GM10266 (cell line): ENCODE data around the gene MOK.

Experiments
- DNase-seq: peaks from one replicate; pipeline ENCODE4 v3.0.0; 2012; ENCODE audit errors: extremely low spot score
- TF ChIP-seq, protein P1 (sequence below): IDR thresholded peaks from 2 replicates; pipeline ENCODE4 v1.5.1; 2012; ENCODE audit warnings: mild to moderate bottlenecking, low read depth; ENCODE audit not compliant: control insufficient read depth, insufficient read depth; ENCODE audit errors: missing control alignments

Gene MOK

DNA sequence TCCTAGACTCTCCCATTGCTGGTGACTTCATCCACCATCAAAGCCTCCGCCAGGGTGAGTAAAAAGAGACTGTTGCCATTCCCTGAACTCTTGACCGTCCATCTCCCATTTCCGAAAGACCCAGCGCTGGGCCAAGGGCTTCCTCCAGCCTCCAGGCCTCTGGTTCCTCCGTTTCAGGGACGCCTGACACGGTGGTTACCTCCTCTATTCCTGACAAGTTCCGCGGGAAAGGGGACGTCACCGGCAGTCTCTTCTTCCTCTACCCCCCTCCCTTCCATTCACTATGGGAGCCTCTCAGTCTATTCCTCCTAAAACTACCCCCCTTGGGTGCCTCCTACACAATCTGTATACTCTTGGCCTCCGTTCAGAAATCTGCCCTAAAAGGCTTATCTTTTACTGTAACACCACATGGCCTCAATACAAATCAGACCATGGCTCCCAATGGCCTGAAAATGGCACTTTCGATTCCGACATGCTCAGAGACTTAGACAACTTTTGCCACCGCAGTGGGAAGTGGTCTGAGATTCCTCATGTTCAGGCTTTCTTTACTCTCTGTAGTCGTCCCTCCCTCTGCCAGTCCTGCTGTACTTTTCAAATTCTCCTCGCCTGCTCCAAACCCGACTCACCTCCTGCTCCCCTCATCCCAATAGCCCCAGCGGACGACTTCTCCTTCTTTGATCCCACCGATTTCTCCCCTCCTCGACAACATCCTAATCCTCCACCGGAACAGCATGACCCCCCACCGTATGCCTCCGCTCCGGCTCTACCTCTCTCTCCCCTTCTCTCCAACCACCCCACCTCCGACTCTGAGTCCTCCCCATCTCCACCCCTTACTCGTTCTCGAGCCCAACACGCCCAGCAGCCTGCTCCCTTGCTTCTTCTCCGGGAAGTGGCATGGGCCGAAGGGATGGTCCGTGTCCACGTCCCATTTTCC is 70.4 kb downstream of the MOK start:
- no peak for DNase-seq
- TF ChIP-seq, protein P1, sequence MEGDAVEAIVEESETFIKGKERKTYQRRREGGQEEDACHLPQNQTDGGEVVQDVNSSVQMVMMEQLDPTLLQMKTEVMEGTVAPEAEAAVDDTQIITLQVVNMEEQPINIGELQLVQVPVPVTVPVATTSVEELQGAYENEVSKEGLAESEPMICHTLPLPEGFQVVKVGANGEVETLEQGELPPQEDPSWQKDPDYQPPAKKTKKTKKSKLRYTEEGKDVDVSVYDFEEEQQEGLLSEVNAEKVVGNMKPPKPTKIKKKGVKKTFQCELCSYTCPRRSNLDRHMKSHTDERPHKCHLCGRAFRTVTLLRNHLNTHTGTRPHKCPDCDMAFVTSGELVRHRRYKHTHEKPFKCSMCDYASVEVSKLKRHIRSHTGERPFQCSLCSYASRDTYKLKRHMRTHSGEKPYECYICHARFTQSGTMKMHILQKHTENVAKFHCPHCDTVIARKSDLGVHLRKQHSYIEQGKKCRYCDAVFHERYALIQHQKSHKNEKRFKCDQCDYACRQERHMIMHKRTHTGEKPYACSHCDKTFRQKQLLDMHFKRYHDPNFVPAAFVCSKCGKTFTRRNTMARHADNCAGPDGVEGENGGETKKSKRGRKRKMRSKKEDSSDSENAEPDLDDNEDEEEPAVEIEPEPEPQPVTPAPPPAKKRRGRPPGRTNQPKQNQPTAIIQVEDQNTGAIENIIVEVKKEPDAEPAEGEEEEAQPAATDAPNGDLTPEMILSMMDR = no peak

DNA sequence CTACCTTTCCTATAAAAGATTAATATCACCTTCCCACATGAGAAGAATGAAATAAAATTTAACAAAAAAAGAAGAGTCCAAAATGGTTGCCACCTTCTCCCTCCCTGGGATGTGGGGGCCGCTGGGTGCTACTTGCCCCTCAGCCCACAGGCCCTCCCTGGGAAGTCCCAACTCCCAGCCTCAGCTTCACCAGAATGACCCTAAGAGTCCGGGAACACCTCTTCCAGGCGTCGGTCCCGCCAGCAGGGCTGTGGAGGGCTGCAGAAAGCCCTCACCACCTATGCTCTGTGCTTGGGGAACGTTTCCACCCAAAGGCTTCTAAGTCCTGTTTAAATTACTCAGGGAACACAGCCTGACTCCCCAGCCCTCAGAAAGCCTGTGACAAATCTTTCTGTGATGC is 71.9 kb downstream of the MOK start:
- TF ChIP-seq, protein P1 = no peak
- DNase-seq = no peak

DNA sequence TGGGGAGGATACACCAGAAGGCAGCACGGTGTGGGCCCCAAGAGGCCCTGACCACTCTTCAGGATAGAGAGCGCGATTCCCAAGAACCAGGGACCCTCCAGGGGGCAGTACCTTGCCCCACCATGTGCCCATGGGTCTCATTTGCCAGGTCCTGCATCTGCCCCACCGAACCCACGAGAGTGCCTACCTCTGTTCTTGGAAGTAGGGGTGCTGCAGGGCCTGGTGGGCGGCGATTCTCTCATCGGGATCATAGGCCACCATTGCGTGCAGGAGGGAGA is 72.7 kb downstream of the MOK start:
- DNase-seq = no peak
- TF ChIP-seq, protein P1 = no peak

DNA sequence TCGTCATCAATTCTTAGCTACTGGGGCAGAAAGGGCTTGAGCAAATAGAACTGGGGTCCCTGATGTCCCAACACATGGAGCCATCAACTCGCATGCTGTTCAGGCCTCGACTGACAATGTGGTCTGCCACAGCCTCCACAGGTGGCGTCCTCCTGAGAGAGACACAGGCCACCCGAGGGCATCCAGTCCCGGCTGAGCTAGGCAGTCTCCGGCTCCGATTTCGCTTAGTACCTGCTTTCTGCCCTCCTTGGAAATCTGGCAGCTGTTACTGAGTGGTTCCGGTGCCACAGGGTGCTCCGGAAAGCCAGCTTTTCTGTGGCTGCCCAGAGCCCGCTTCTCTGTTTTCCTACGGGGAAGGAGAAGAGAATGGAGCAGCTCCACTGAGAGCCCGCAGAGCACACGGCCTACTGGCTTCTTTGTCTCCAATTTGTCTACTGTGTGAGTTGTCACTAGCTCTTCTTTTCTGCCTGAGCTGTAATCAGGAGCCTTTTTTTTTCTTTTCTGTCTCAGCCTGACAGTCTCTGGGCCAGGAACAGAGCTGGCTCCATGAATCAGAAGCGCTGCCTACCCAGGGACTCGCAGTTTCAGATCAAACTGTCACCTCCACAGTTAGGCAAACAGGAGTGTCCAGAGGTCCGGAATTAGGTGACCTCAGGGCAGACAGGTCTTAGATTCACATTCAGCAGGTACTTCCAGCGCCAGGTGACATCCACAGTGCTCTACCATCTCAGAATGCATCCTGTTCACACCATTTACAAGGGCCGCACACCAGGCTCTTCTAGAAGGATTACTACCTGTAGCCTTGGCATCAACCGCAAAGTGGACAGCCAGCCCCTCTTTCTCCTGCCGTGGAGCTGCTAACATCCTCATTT is 73.3 kb downstream of the MOK start:
- no peak for DNase-seq

DNA sequence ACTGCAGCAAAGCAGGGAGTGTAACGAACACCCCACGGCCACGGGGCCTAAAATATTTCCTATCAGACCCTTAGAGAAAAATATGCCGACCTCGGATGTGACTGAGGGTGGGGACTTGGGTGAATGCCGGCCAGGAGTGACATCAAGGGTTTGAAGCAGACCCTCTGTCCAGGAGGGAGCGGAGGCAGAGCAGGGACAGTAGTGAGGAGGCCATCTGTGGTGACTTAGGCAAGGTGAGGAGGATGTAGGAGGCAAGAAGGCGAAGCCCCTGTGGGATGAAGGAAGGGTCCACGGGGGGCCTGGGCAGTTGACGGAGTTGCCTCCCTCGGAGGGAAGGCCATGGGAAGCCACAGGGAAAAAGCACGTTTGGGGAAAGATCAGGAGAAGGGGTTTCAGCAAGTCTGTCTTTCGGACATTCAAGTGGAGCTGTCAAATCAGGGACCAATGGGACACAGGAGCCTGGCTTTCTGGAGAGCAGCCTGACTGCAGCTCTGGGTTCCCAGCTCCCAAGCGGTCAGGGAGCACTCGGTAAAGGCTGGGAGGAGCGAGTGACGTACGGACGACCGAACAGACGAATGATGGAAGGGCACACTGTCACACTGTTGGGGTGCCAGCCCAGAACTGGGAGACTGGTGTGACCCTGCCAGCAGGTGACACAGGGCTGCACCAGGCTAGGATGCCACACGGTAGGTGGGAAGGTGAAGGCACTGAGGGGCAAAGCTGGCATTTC is 74.3 kb downstream of the MOK start:
- DNase-seq = no peak
- TF ChIP-seq, protein P1 = no peak

More for the DNA sequence above, 73.3 kb downstream of the MOK start:
- TF ChIP-seq, protein P1 = no peak

DNA sequence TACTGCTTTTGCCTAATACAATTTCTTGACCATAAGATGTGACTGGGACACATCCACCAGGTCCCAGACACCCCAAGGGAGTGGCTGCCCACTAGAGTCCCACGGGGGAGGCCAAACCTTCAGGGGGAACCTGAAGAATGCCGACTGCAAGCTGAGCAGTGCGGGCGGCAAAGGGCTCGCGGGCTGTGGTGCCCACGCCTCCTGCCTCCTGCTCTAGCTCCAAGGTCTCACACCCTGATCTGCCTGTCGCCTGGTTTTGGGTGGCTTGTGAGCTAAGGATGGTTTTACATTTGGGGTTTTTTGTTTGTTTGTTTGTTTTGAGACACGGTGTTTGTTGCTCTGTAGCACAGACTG is 75.2 kb downstream of the MOK start:
- DNase-seq = no peak
- TF ChIP-seq, protein P1 = no peak
